ENCODE measurements around the gene SKP2. TPM values are rescaled to one million over a fixed set of nuclear protein-coding genes. Genes with fewer than 3 reads are reported as not detected.

SKP2 gene
- total RNA-seq, 1 donor: 31.5 TPM

- DNase-seq (ENCODE audit: low read depth): no peak
- TF ChIP-seq CTCF (IDR thresholded peaks at IDR 0.05; ENCODE audit: insufficient read depth, low read length): no peak
- no peak overlapping the region for H3K4me3 ChIP-seq (ENCODE audit: low read depth, low read length)
Measured at GRCh38 chr5:36170832-36171424, 19.0 kb downstream of the SKP2 start.

GRCh38 chr5:36172599-36172998, 20.7 kb downstream of the SKP2 start:
- no peak for DNase-seq (ENCODE audit: low read depth)
- no peak overlapping the region for H3K4me3 ChIP-seq (ENCODE audit: low read depth, low read length)
- TF ChIP-seq CTCF (IDR thresholded peaks at IDR 0.05; ENCODE audit: insufficient read depth, low read length): no peak

- TF ChIP-seq CTCF (IDR thresholded peaks at IDR 0.05; ENCODE audit: insufficient read depth, low read length): no peak
- no peak overlapping the region for H3K4me3 ChIP-seq (ENCODE audit: low read depth, low read length)
- DNase-seq (ENCODE audit: low read depth): no peak
Measured at GRCh38 chr5:36173426-36173825, 21.5 kb downstream of the SKP2 start.

- TF ChIP-seq CTCF (IDR thresholded peaks at IDR 0.05; ENCODE audit: insufficient read depth, low read length): no peak
- H3K4me3 ChIP-seq (ENCODE audit: low read depth, low read length): no peak overlapping the region
Measured at GRCh38 chr5:36174119-36174518, 22.2 kb downstream of the SKP2 start.

GRCh38 chr5:36175043-36175442, 23.1 kb downstream of the SKP2 start:
- TF ChIP-seq CTCF (IDR thresholded peaks at IDR 0.05; ENCODE audit: insufficient read depth, low read length): no peak
- no peak for DNase-seq (ENCODE audit: low read depth)
- H3K4me3 ChIP-seq (ENCODE audit: low read depth, low read length): no peak overlapping the region

More at GRCh38 chr5:36174119-36174518, 22.2 kb downstream of the SKP2 start:
- DNase-seq (ENCODE audit: low read depth): no peak

GRCh38 chr5:36177154-36177553, 25.2 kb downstream of the SKP2 start:
- TF ChIP-seq CTCF (IDR thresholded peaks at IDR 0.05; ENCODE audit: insufficient read depth, low read length): no peak
- no peak overlapping the region for H3K4me3 ChIP-seq (ENCODE audit: low read depth, low read length)
- DNase-seq (ENCODE audit: low read depth): no peak
